ENCODE results near the gene EXOC4.

GRCh38 chr7:133389727-133390126, 136.8 kb downstream of the EXOC4 start:
- TF ChIP-seq CTCF (IDR thresholded peaks at IDR 0.05), result no peak
- TF ChIP-seq POLR2A (IDR thresholded peaks at IDR 0.05), result no peak

Measured in lower leg skin (tissue), 3 donors.